Measurements from ENCODE around the gene RNF19B. TPM values are rescaled to one million over a fixed set of nuclear protein-coding genes. Genes with fewer than 3 reads are reported as not detected.

Gene RNF19B
- polyA plus RNA-seq, 1 donor, result 31.3 TPM

- no peak for DNase-seq
- peaks cover 10% of the 10 kb centered on the region for H3K4me1 ChIP-seq (ENCODE audit: control insufficient read depth, insufficient read depth, low read length)
- no peak overlapping the region for H3K27ac ChIP-seq (ENCODE audit: low read length)
- H3K9me3 ChIP-seq (ENCODE audit: control insufficient read depth, low read depth, low read length), result no peaks in the 10 kb centered on the region
- peaks cover 30% of the 10 kb centered on the region for H3K27me3 ChIP-seq (ENCODE audit: control insufficient read depth, insufficient read depth, low read length)
- H3K4me3 ChIP-seq (ENCODE audit: low read length), result no peak overlapping the region
- H3K36me3 ChIP-seq (ENCODE audit: control insufficient read depth, insufficient read depth, low read length), result no peaks in the 10 kb centered on the region
Measured at GRCh38 chr1:32969566-32969965, 5.0 kb upstream of the RNF19B start.

- peaks cover 28% of the 10 kb centered on the region for H3K27me3 ChIP-seq (ENCODE audit: control insufficient read depth, insufficient read depth, low read length)
- no peak for DNase-seq
- H3K4me1 ChIP-seq (ENCODE audit: control insufficient read depth, insufficient read depth, low read length), result peaks cover 10% of the 10 kb centered on the region
- no peak overlapping the region for H3K27ac ChIP-seq (ENCODE audit: low read length)
- H3K9me3 ChIP-seq (ENCODE audit: control insufficient read depth, low read depth, low read length), result no peaks in the 10 kb centered on the region
- WGBS (ENCODE audit: insufficient coverage, low lambda C conversion rate), result no CpG with 5 or more reads among the region's 4 CpGs
- no peaks in the 10 kb centered on the region for H3K36me3 ChIP-seq (ENCODE audit: control insufficient read depth, insufficient read depth, low read length)
- H3K4me3 ChIP-seq (ENCODE audit: low read length), result no peak overlapping the region
Measured at GRCh38 chr1:32967888-32968568, 3.4 kb upstream of the RNF19B start.

- H3K27me3 ChIP-seq (ENCODE audit: control insufficient read depth, insufficient read depth, low read length), result peaks cover 18% of the 10 kb centered on the region
- no peak overlapping the region for H3K27ac ChIP-seq (ENCODE audit: low read length)
- H3K36me3 ChIP-seq (ENCODE audit: control insufficient read depth, insufficient read depth, low read length), result no peaks in the 10 kb centered on the region
- H3K4me3 ChIP-seq (ENCODE audit: low read length), result no peak overlapping the region
- WGBS (ENCODE audit: insufficient coverage, low lambda C conversion rate), result 100% methylated on average over 1 of the region's 2 CpGs
- H3K9me3 ChIP-seq (ENCODE audit: control insufficient read depth, low read depth, low read length), result no peaks in the 10 kb centered on the region
- peaks cover 7% of the 10 kb centered on the region for H3K4me1 ChIP-seq (ENCODE audit: control insufficient read depth, insufficient read depth, low read length)
- no peak for DNase-seq
Measured at GRCh38 chr1:32966900-32967299, 2.3 kb upstream of the RNF19B start.

- DNase-seq, result no peak
- Histone ChIP-seq H3K4me1 (ENCODE audit: control insufficient read depth, insufficient read depth, low read length) (peaks cover 13% of the 10 kb centered on the region), H3K4me3 (ENCODE audit: low read length) (peak overlapping the region; percentile 37)
Measured at GRCh38 chr1:32965251-32965747, 690 bp upstream of the RNF19B start.

GRCh38 chr1:32963746-32964460 lies 706 bp downstream of the RNF19B start:
- Histone ChIP-seq H3K27ac (ENCODE audit: low read length) (peak overlapping the region; percentile 73), H3K4me1 (ENCODE audit: control insufficient read depth, insufficient read depth, low read length) (peaks cover 13% of the 10 kb centered on the region), H3K36me3 (ENCODE audit: control insufficient read depth, insufficient read depth, low read length) (peaks cover 2% of the 10 kb centered on the region), H3K9me3 (ENCODE audit: control insufficient read depth, low read depth, low read length) (no peaks in the 10 kb centered on the region), H3K27me3 (ENCODE audit: control insufficient read depth, insufficient read depth, low read length) (no peaks in the 10 kb centered on the region), H3K4me3 (ENCODE audit: low read length) (peak overlapping the region; percentile 91)
- DNase-seq, result peak in 1 of 2 donors; percentile 72
- WGBS (ENCODE audit: insufficient coverage, low lambda C conversion rate), result 0% methylated on average over 1 of the region's 78 CpGs

More at GRCh38 chr1:32965251-32965747, 690 bp upstream of the RNF19B start:
- Histone ChIP-seq H3K36me3 (ENCODE audit: control insufficient read depth, insufficient read depth, low read length) (no peaks in the 10 kb centered on the region), H3K9me3 (ENCODE audit: control insufficient read depth, low read depth, low read length) (no peaks in the 10 kb centered on the region), H3K27ac (ENCODE audit: low read length) (peak overlapping the region; percentile 56), H3K27me3 (ENCODE audit: control insufficient read depth, insufficient read depth, low read length) (peaks cover 4% of the 10 kb centered on the region)
- 90% methylated on average over 2 of the region's 5 CpGs for WGBS (ENCODE audit: insufficient coverage, low lambda C conversion rate)

GRCh38 chr1:32962248-32962896 lies 2.2 kb downstream of the RNF19B start:
- no peak overlapping the region for H3K27ac ChIP-seq (ENCODE audit: low read length)
- DNase-seq, result peak in 1 of 2 donors; percentile 60
- peaks cover 2% of the 10 kb centered on the region for H3K36me3 ChIP-seq (ENCODE audit: control insufficient read depth, insufficient read depth, low read length)
- peak overlapping the region; percentile 91 for H3K4me3 ChIP-seq (ENCODE audit: low read length)
- no peaks in the 10 kb centered on the region for H3K9me3 ChIP-seq (ENCODE audit: control insufficient read depth, low read depth, low read length)
- WGBS (ENCODE audit: insufficient coverage, low lambda C conversion rate), result 17% methylated on average over 1 of the region's 6 CpGs
- H3K4me1 ChIP-seq (ENCODE audit: control insufficient read depth, insufficient read depth, low read length), result peaks cover 13% of the 10 kb centered on the region
- no peaks in the 10 kb centered on the region for H3K27me3 ChIP-seq (ENCODE audit: control insufficient read depth, insufficient read depth, low read length)

GRCh38 chr1:32960819-32961355 lies 3.7 kb downstream of the RNF19B start:
- DNase-seq, result no peak
- no peak overlapping the region for H3K4me3 ChIP-seq (ENCODE audit: low read length)
- H3K4me1 ChIP-seq (ENCODE audit: control insufficient read depth, insufficient read depth, low read length), result peaks cover 13% of the 10 kb centered on the region
- H3K27ac ChIP-seq (ENCODE audit: low read length), result no peak overlapping the region
- no peaks in the 10 kb centered on the region for H3K27me3 ChIP-seq (ENCODE audit: control insufficient read depth, insufficient read depth, low read length)
- WGBS (ENCODE audit: insufficient coverage, low lambda C conversion rate), result no CpG with 5 or more reads among the region's 8 CpGs
- H3K9me3 ChIP-seq (ENCODE audit: control insufficient read depth, low read depth, low read length), result no peaks in the 10 kb centered on the region
- peaks cover 2% of the 10 kb centered on the region for H3K36me3 ChIP-seq (ENCODE audit: control insufficient read depth, insufficient read depth, low read length)

GRCh38 chr1:32960342-32960741 lies 4.3 kb downstream of the RNF19B start:
- Histone ChIP-seq H3K9me3 (ENCODE audit: control insufficient read depth, low read depth, low read length) (no peaks in the 10 kb centered on the region), H3K4me3 (ENCODE audit: low read length) (no peak overlapping the region), H3K4me1 (ENCODE audit: control insufficient read depth, insufficient read depth, low read length) (peaks cover 12% of the 10 kb centered on the region), H3K27me3 (ENCODE audit: control insufficient read depth, insufficient read depth, low read length) (no peaks in the 10 kb centered on the region), H3K27ac (ENCODE audit: low read length) (no peak overlapping the region), H3K36me3 (ENCODE audit: control insufficient read depth, insufficient read depth, low read length) (peaks cover 2% of the 10 kb centered on the region)
- no CpG with 5 or more reads among the region's 2 CpGs for WGBS (ENCODE audit: insufficient coverage, low lambda C conversion rate)
- no peak for DNase-seq

- Histone ChIP-seq H3K9me3 (ENCODE audit: control insufficient read depth, low read depth, low read length) (no peaks in the 10 kb centered on the region), H3K27ac (ENCODE audit: low read length) (no peak overlapping the region), H3K4me1 (ENCODE audit: control insufficient read depth, insufficient read depth, low read length) (peaks cover 7% of the 10 kb centered on the region), H3K4me3 (ENCODE audit: low read length) (no peak overlapping the region), H3K27me3 (ENCODE audit: control insufficient read depth, insufficient read depth, low read length) (no peaks in the 10 kb centered on the region), H3K36me3 (ENCODE audit: control insufficient read depth, insufficient read depth, low read length) (peaks cover 2% of the 10 kb centered on the region)
- DNase-seq, result no peak
- no CpG with 5 or more reads among the region's 1 CpG for WGBS (ENCODE audit: insufficient coverage, low lambda C conversion rate)
Measured at GRCh38 chr1:32958827-32959226, 5.8 kb downstream of the RNF19B start.

- Histone ChIP-seq H3K9me3 (ENCODE audit: control insufficient read depth, low read depth, low read length) (no peaks in the 10 kb centered on the region), H3K27me3 (ENCODE audit: control insufficient read depth, insufficient read depth, low read length) (no peaks in the 10 kb centered on the region), H3K4me3 (ENCODE audit: low read length) (no peak overlapping the region), H3K4me1 (ENCODE audit: control insufficient read depth, insufficient read depth, low read length) (peaks cover 7% of the 10 kb centered on the region), H3K27ac (ENCODE audit: low read length) (no peak overlapping the region), H3K36me3 (ENCODE audit: control insufficient read depth, insufficient read depth, low read length) (peaks cover 2% of the 10 kb centered on the region)
- DNase-seq, result no peak
- WGBS (ENCODE audit: insufficient coverage, low lambda C conversion rate), result 86% methylated on average over 1 of the region's 3 CpGs
Measured at GRCh38 chr1:32957017-32957416, 7.6 kb downstream of the RNF19B start.
